SK-N-SH (cell line): ENCODE results near the gene FOXN4. TPM values are rescaled to one million over a fixed set of nuclear protein-coding genes. Genes with fewer than 3 reads are reported as not detected.
"Not testable (repeated sequence)": the region's sequence is repeated elsewhere in the genome, so short reads cannot be mapped to it uniquely, and the experiment has no call there.

Experiments used
- CTCF ChIA-PET: fragments of 300-600, 350-600 bp; formaldehyde crosslinking; extraction: SDS; loops from one replicate; lab custom pipeline; 2021; lab: Yijun Ruan, JAX
- POLR2A ChIA-PET: fragments of 350-600 bp; sonication (Branson Sonifier 250); formaldehyde crosslinking; extraction: SDS; loops from one replicate; lab custom pipeline; 2020; ENCODE audit warnings: antibody characterized with exemption, inconsistent platforms; lab: Yijun Ruan, JAX
- DNase-seq: peaks from one replicate; pipeline ENCODE4 v3.0.0; 2012
- H2AFZ ChIP-seq: fragments of 200-600 bp; sonication (generic); 2 replicates; pipeline ENCODE4 v1.8.1; 2016; ENCODE audit warnings: antibody characterized with exemption, mild to moderate bottlenecking, low read depth
- H3F3A ChIP-seq: fragments of 200-600 bp; sonication (generic); replicated peaks from 2 replicates; pipeline ENCODE3; 2016; ENCODE audit warnings: antibody characterized with exemption, mild to moderate bottlenecking; ENCODE audit not compliant: insufficient read depth
- H3K27ac ChIP-seq, 2 experiments: fragments of 200-500 bp in 1 of 2; fragments of 200-600 bp in 1 of 2; sonication (Bioruptor generic) in 1 of 2; sonication (generic), shearing (Covaris generic) in 1 of 2; 2 replicates each; pipeline versions ENCODE4 v1.5.1 to v1.6.1; 2014 to 2016; ENCODE audit warnings: low read depth in 2 of 2, inconsistent platforms in 1 of 2, low read length in 1 of 2, mild to moderate bottlenecking in 1 of 2, mixed read lengths in 1 of 2
- H3K27me3 ChIP-seq: fragments of 200-600 bp; sonication (generic), shearing (Covaris generic); 2 replicates; pipeline ENCODE4 v1.6.1; 2016; ENCODE audit warnings: mixed run types; ENCODE audit not compliant: insufficient read depth
- H3K36me3 ChIP-seq, 2 experiments: fragments of 200-500 bp in 1 of 2; fragments of 200-600 bp in 1 of 2; sonication (Bioruptor generic) in 1 of 2; sonication (generic) in 1 of 2; replicated peaks in 1 of 2; 2 replicates each; pipeline versions ENCODE3 to v1.5.1; 2014 to 2016; ENCODE audit warnings: low read length in 1 of 2, mild to moderate bottlenecking in 1 of 2; ENCODE audit not compliant: insufficient read depth in 2 of 2, control insufficient read depth in 1 of 2
- H3K4me1 ChIP-seq, 2 experiments: fragments of 200-500 bp in 1 of 2; fragments of 200-600 bp in 1 of 2; sonication (Bioruptor generic) in 1 of 2; sonication (generic), shearing (Covaris generic) in 1 of 2; 2 replicates each; pipeline versions ENCODE4 v1.5.1 to v1.6.1; 2014 to 2016; ENCODE audit warnings: low read depth in 1 of 2, low read length in 1 of 2, mixed run types in 1 of 2; ENCODE audit not compliant: insufficient read depth in 2 of 2, control insufficient read depth in 1 of 2
- H3K4me2 ChIP-seq: fragments of 200-600 bp; sonication (generic), shearing (Covaris generic); 2 replicates; pipeline ENCODE4 v1.6.1; 2017; ENCODE audit warnings: mixed run types
- H3K4me3 ChIP-seq, 2 experiments: fragments of 200-500 bp in 1 of 2; fragments of 200-600 bp in 1 of 2; sonication (Bioruptor generic) in 1 of 2; sonication (generic), shearing (Covaris generic) in 1 of 2; 2 replicates each; pipeline versions ENCODE4 v1.5.1 to v1.8.1; 2014 to 2016; ENCODE audit warnings: low read depth in 2 of 2, inconsistent platforms in 1 of 2, low read length in 1 of 2, mild to moderate bottlenecking in 1 of 2, mixed read lengths in 1 of 2, moderate library complexity in 1 of 2
- H3K79me2 ChIP-seq: fragments of 200-600 bp; sonication (generic); 2 replicates; pipeline ENCODE4 v1.8.1; 2017; ENCODE audit warnings: mild to moderate bottlenecking; ENCODE audit not compliant: insufficient read depth
- H3K9ac ChIP-seq: fragments of 200-600 bp; sonication (generic); 2 replicates; pipeline ENCODE4 v1.6.1; 2017; ENCODE audit warnings: mixed run types
- H3K9me2 ChIP-seq: fragments of 200-600 bp; sonication (generic); 2 replicates; pipeline ENCODE4 v1.6.1; 2017; ENCODE audit warnings: mixed run types
- H3K9me3 ChIP-seq: fragments of 200-600 bp; sonication (generic); 2 replicates; pipeline ENCODE4 v1.6.1; 2017; ENCODE audit warnings: mixed run types, mild to moderate bottlenecking, moderate library complexity
- H4K20me1 ChIP-seq: fragments of 200-600 bp; sonication (generic); 2 replicates; pipeline ENCODE4 v1.6.1; 2017; ENCODE audit warnings: mild to moderate bottlenecking, mixed run types; ENCODE audit not compliant: insufficient read depth
- EZH2phosphoT487 ChIP-seq: fragments of 200-600 bp; sonication (generic); IDR thresholded peaks from 2 replicates; pipeline ENCODE4 v1.6.1; 2017; ENCODE audit warnings: low read depth, mixed run types, mild to moderate bottlenecking, antibody characterized with exemption, moderate library complexity, borderline replicate concordance
- FOXM1 ChIP-seq: IDR thresholded peaks from 2 replicates; pipeline ENCODE4 v1.4.0; 2012; ENCODE audit warnings: low read depth, mild to moderate bottlenecking
- MEF2A ChIP-seq: IDR thresholded peaks from 2 replicates; pipeline ENCODE4 v1.4.0; 2012; ENCODE audit warnings: low read depth, borderline replicate concordance
- RFX5 ChIP-seq: IDR thresholded peaks from 2 replicates; pipeline ENCODE4 v1.6.1; 2012; ENCODE audit warnings: mild to moderate bottlenecking, improper control_type of control experiment, low read length
- TCF12 ChIP-seq: IDR thresholded peaks from 2 replicates; pipeline ENCODE4 v1.4.0; 2012
- TEAD4 ChIP-seq: IDR thresholded peaks from 2 replicates; pipeline ENCODE4 v1.4.0; 2012; ENCODE audit warnings: mild to moderate bottlenecking, borderline replicate concordance; ENCODE audit not compliant: insufficient read depth
- WGBS: methylation state at CpG from one replicate; pipeline ENCODE4 v1.1.6; 2017; ENCODE audit warnings: low lambda C conversion rate; 5-methylcytosine and 5-hydroxymethylcytosine counted together
- polyA plus RNA-seq, 3 experiments: library from polyadenylated mRNA; depleted of rRNA; stranded (reverse); fragments of >200 nt; gene quantifications; 2 replicates each; pipeline ENCODE4 v1.2.3, GENCODE V29; 2012
- TF ChIP-seq, protein P1 (sequence below): IDR thresholded peaks from 2 replicates; pipeline ENCODE4 v1.6.1; 2012; ENCODE audit warnings: mild to moderate bottlenecking, low read depth, low read length, moderate library complexity

FOXN4 gene
- polyA plus RNA-seq, 1 of the 3 experiments (the other 2 are of a cell fraction), result 0.10 TPM

- TF ChIP-seq, protein P1, sequence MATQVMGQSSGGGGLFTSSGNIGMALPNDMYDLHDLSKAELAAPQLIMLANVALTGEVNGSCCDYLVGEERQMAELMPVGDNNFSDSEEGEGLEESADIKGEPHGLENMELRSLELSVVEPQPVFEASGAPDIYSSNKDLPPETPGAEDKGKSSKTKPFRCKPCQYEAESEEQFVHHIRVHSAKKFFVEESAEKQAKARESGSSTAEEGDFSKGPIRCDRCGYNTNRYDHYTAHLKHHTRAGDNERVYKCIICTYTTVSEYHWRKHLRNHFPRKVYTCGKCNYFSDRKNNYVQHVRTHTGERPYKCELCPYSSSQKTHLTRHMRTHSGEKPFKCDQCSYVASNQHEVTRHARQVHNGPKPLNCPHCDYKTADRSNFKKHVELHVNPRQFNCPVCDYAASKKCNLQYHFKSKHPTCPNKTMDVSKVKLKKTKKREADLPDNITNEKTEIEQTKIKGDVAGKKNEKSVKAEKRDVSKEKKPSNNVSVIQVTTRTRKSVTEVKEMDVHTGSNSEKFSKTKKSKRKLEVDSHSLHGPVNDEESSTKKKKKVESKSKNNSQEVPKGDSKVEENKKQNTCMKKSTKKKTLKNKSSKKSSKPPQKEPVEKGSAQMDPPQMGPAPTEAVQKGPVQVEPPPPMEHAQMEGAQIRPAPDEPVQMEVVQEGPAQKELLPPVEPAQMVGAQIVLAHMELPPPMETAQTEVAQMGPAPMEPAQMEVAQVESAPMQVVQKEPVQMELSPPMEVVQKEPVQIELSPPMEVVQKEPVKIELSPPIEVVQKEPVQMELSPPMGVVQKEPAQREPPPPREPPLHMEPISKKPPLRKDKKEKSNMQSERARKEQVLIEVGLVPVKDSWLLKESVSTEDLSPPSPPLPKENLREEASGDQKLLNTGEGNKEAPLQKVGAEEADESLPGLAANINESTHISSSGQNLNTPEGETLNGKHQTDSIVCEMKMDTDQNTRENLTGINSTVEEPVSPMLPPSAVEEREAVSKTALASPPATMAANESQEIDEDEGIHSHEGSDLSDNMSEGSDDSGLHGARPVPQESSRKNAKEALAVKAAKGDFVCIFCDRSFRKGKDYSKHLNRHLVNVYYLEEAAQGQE, result no peak
- no peak for TF ChIP-seq TCF12
- no peak for TF ChIP-seq RFX5
- no peak for TF ChIP-seq MEF2A
- TF ChIP-seq TEAD4, result no peak
These were observed 19.9 kb upstream of the FOXN4 start (continued) for GRCh38 chr12:109329003-109329402.

DNA sequence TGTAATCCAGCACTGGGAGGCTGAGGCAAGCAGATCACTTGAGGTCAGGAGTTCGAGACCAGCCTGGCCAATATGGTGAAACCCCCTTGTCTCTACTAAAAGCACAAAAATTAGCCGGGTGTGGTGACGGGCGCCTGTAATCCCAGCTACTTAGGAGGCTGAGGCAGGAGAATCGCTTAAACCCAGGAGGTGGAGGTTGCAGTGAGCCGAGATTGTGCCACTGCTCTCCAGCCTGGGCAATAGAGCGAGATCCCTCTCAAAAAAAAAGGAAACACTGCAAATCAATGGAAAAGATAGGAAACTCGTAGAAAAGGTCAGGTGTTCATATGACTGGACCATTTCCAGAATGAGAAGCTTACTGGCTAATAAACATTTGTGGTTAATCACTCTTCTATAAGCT lies 12.2 kb upstream of the FOXN4 start:
- ChIA-PET CTCF (interaction anchor here (0.8 to 1.1 kb wide), 4 partner anchors 28 to 77 kb away, joined by 3 read pairs; no protein-coding TSS in a partner anchor), POLR2A (interaction anchor here (0.7 to 0.9 kb wide), 2 partner anchors 9 to 31 kb away, joined by 3 to 6 read pairs; no protein-coding TSS in a partner anchor)
- H3F3A ChIP-seq, H3K4me1 ChIP-seq, H3K4me2 ChIP-seq, H4K20me1 ChIP-seq, H3K79me2 ChIP-seq, H3K9me3 ChIP-seq, H3K9ac ChIP-seq, H3K4me3 ChIP-seq, H3K27me3 ChIP-seq, H3K9me2 ChIP-seq, H3K27ac ChIP-seq, DNase-seq, H3K36me3 ChIP-seq, H2AFZ ChIP-seq: not testable (repeated sequence)
- WGBS, result 60% methylated on average over 8 of the region's 8 CpGs

- peak overlapping the region; percentile 45 for H3K4me2 ChIP-seq
- H3K79me2 ChIP-seq, result no peaks in the 10 kb centered on the region
- H3K4me1 ChIP-seq, result peaks cover 0 to 12% of the 10 kb centered on the region in 2 experiments; a peak in 1 of 4 replicates
- TF ChIP-seq FOXM1, result no peak
- TF ChIP-seq EZH2phosphoT487, result peak; percentile 77; the same call in 1 of the 2 replicates
- TF ChIP-seq, all 33 proteins: peak for 1
- Histone ChIP-seq H3K4me3 (peak overlapping the region; percentile 26 to 49; a peak in 3 of 4 replicates), H3K27ac (no peak overlapping the region), H3K9me2 (no peaks in the 10 kb centered on the region), H3F3A (no peaks in the 10 kb centered on the region), H3K9ac (no peak overlapping the region), H2AFZ (no peak overlapping the region), H3K36me3 (no peaks in the 10 kb centered on the region), H3K9me3 (no peaks in the 10 kb centered on the region), H3K27me3 (peaks cover 30% of the 10 kb centered on the region), H4K20me1 (no peaks in the 10 kb centered on the region)
- 29% methylated on average over 33 of the region's 33 CpGs for WGBS
- ChIA-PET POLR2A (interaction anchor here (0.5 to 1.0 kb wide), 2 partner anchors 192 to 750 kb away, joined by 3 to 4 read pairs; partner anchors contain the start of gene SART3), CTCF (interaction anchor here (1.0 to 1.2 kb wide), 2 partner anchors 46 to 77 kb away, joined by 3 read pairs; no protein-coding TSS in a partner anchor)
- peak; percentile 60 for DNase-seq
These were observed 1.4 kb upstream of the FOXN4 start for GRCh38 chr12:109310247-109311125.
